OCI-LY1 (cell line): ENCODE results near the gene OAF.

Source experiments
- H2AFZ ChIP-seq: fragments of 200-600 bp; sonication (generic), shearing (Covaris generic); 2 replicates; pipeline ENCODE4 v1.6.0; 2014; ENCODE audit warnings: antibody characterized with exemption, mild to moderate bottlenecking, low read length
- H3F3A ChIP-seq: fragments of 200-600 bp; sonication (generic), shearing (Covaris generic); 2 replicates; pipeline ENCODE4 v1.6.0; 2014; ENCODE audit warnings: mild to moderate bottlenecking, antibody characterized with exemption, low read length, moderate library complexity; ENCODE audit not compliant: insufficient read depth
- H3K27ac ChIP-seq: fragments of 200-600 bp; sonication (generic); 2 replicates; pipeline ENCODE4 v1.5.1; 2014; ENCODE audit warnings: low read length, mixed run types, mild to moderate bottlenecking, low read depth; ENCODE audit not compliant: poor library complexity, severe bottlenecking
- H3K27me3 ChIP-seq: fragments of 200-600 bp; sonication (generic); 2 replicates; pipeline ENCODE4 v1.6.0; 2014; ENCODE audit warnings: antibody characterized with exemption, mild to moderate bottlenecking, low read length, moderate library complexity; ENCODE audit not compliant: insufficient read depth
- H3K36me3 ChIP-seq: fragments of 200-600 bp; sonication (generic); 2 replicates; pipeline ENCODE4 v1.6.1; 2014; ENCODE audit warnings: mild to moderate bottlenecking, antibody characterized with exemption, low read length, moderate library complexity, mixed read lengths; ENCODE audit not compliant: insufficient read depth
- H3K4me1 ChIP-seq: fragments of 200-600 bp; sonication (generic); 2 replicates; pipeline ENCODE4 v1.5.1; 2014; ENCODE audit warnings: mild to moderate bottlenecking, low read length, moderate library complexity; ENCODE audit not compliant: insufficient read depth, severe bottlenecking
- H3K4me2 ChIP-seq: fragments of 200-600 bp; sonication (generic), shearing (Covaris generic); 2 replicates; pipeline ENCODE4 v1.6.1; 2014; ENCODE audit warnings: low read length
- H3K4me3 ChIP-seq: fragments of 200-600 bp; sonication (generic); 2 replicates; pipeline ENCODE4 v1.5.1; 2014; ENCODE audit warnings: low read length, low read depth, mild to moderate bottlenecking, mixed read lengths; ENCODE audit not compliant: poor library complexity, severe bottlenecking
- H3K79me2 ChIP-seq: fragments of 200-600 bp; shearing (Covaris generic); 2 replicates; pipeline ENCODE4 v1.6.1; 2016; ENCODE audit warnings: mixed run types, low read length, mixed read lengths; ENCODE audit not compliant: insufficient read depth
- H3K9ac ChIP-seq: fragments of 200-600 bp; sonication (generic), shearing (Covaris generic); 2 replicates; pipeline ENCODE4 v1.6.1; 2014; ENCODE audit warnings: mild to moderate bottlenecking, low read length, mixed read lengths
- H3K9me2 ChIP-seq: fragments of 200-600 bp; sonication (generic), shearing (Covaris generic); 2 replicates; pipeline ENCODE4 v1.6.1; 2014; ENCODE audit warnings: low read depth, mild to moderate bottlenecking, low read length, mixed read lengths
- H3K9me3 ChIP-seq: fragments of 200-600 bp; shearing (Covaris generic); 2 replicates; pipeline ENCODE4 v1.6.1; 2014; ENCODE audit warnings: low read length, mixed read lengths
- H4K20me1 ChIP-seq: fragments of 200-600 bp; sonication (generic), shearing (Covaris generic); 2 replicates; pipeline ENCODE4 v1.6.0; 2016; ENCODE audit warnings: mild to moderate bottlenecking, low read length; ENCODE audit not compliant: insufficient read depth
- CTCF ChIP-seq: fragments of 200-600 bp; sonication (generic), shearing (Covaris generic); IDR thresholded peaks from 2 replicates; pipeline ENCODE4 v1.5.1; 2017; ENCODE audit warnings: mild to moderate bottlenecking, antibody characterized with exemption, low read length, moderate library complexity, mixed read lengths
- EZH2 ChIP-seq: fragments of 200-600 bp; sonication (generic), shearing (Covaris generic); IDR thresholded peaks from 2 replicates; pipeline ENCODE4 v1.8.0; 2017; ENCODE audit warnings: borderline replicate concordance, mixed run types, mild to moderate bottlenecking, antibody characterized with exemption, low read length, moderate library complexity, mixed read lengths

OAF gene

GRCh38 chr11:120212259-120212878 lies 1.5 kb downstream of the OAF start:
- no peaks in the 10 kb centered on the region for H3K36me3 ChIP-seq
- no peaks in the 10 kb centered on the region for H3K9me3 ChIP-seq
- H3K27me3 ChIP-seq = no peaks in the 10 kb centered on the region
- H3K27ac ChIP-seq = no peak overlapping the region
- H3K4me2 ChIP-seq = no peak overlapping the region
- TF ChIP-seq EZH2 (no peak), CTCF (no peak)
- H3K4me3 ChIP-seq = no peak overlapping the region
- no peaks in the 10 kb centered on the region for H3K4me1 ChIP-seq
- H3F3A ChIP-seq = no peaks in the 10 kb centered on the region
- H3K9me2 ChIP-seq = no peaks in the 10 kb centered on the region
- H3K9ac ChIP-seq = no peak overlapping the region
- H2AFZ ChIP-seq = no peak overlapping the region
- H3K79me2 ChIP-seq = no peaks in the 10 kb centered on the region
- H4K20me1 ChIP-seq = no peaks in the 10 kb centered on the region

GRCh38 chr11:120212926-120213325 lies 2.1 kb downstream of the OAF start:
- H3K9me2 ChIP-seq = no peaks in the 10 kb centered on the region
- H3K27ac ChIP-seq = no peak overlapping the region
- H3K79me2 ChIP-seq = no peaks in the 10 kb centered on the region
- H3K27me3 ChIP-seq = no peaks in the 10 kb centered on the region
- H3F3A ChIP-seq = no peaks in the 10 kb centered on the region
- H3K4me1 ChIP-seq = no peaks in the 10 kb centered on the region
- H4K20me1 ChIP-seq = no peaks in the 10 kb centered on the region
- H2AFZ ChIP-seq = no peak overlapping the region
- TF ChIP-seq CTCF = no peak
- no peak for TF ChIP-seq EZH2
- H3K4me2 ChIP-seq = no peak overlapping the region
- no peaks in the 10 kb centered on the region for H3K9me3 ChIP-seq
- H3K4me3 ChIP-seq = no peak overlapping the region
- H3K9ac ChIP-seq = no peak overlapping the region
- H3K36me3 ChIP-seq = no peaks in the 10 kb centered on the region

- TF ChIP-seq CTCF = no peak
- TF ChIP-seq EZH2 = no peak
- Histone ChIP-seq H3K36me3 (no peaks in the 10 kb centered on the region), H2AFZ (no peak overlapping the region), H4K20me1 (no peaks in the 10 kb centered on the region), H3K27ac (no peak overlapping the region), H3K4me2 (no peak overlapping the region), H3K9me2 (no peaks in the 10 kb centered on the region), H3K27me3 (no peaks in the 10 kb centered on the region), H3K9me3 (no peaks in the 10 kb centered on the region), H3K4me1 (no peaks in the 10 kb centered on the region), H3K4me3 (no peak overlapping the region), H3K79me2 (no peaks in the 10 kb centered on the region), H3F3A (no peaks in the 10 kb centered on the region), H3K9ac (no peak overlapping the region)
These were observed 3.7 kb downstream of the OAF start for GRCh38 chr11:120214581-120214980.
